GM21367 (cell line): ENCODE measurements around the gene SLC41A1.
"Not testable (repeated sequence)": the region's sequence is repeated elsewhere in the genome, so short reads cannot be mapped to it uniquely, and the experiment has no call there.

Source experiments
- ATAC-seq: cut with Tn5 transposase; IDR thresholded peaks from one replicate; pipeline ENCODE4 v1.9.1; 2021; ENCODE audit not compliant: unreplicated experiment

SLC41A1 gene

GRCh38 chr1:205812878-205813754 lies at the start of gene SLC41A1:
Gene SLC41A1, minus strand, starts transcription at chr1:205813198. Its CDS starts 2,757 bp downstream, at chr1:205810441.
- peak; percentile 78 for ATAC-seq

- no peak for ATAC-seq
Measured at GRCh38 chr1:205861540-205861939, 48.5 kb upstream of the SLC41A1 start.

- ATAC-seq: no peak
Measured at GRCh38 chr1:205858141-205858961, 45.4 kb upstream of the SLC41A1 start.

- ATAC-seq: not testable (repeated sequence)
Measured at GRCh38 chr1:205857501-205857900, 44.5 kb upstream of the SLC41A1 start.

- no peak for ATAC-seq
Measured at GRCh38 chr1:205856433-205856832, 43.4 kb upstream of the SLC41A1 start.

GRCh38 chr1:205852969-205853368 lies 40.0 kb upstream of the SLC41A1 start:
- ATAC-seq: no peak

- no peak for ATAC-seq
Measured at GRCh38 chr1:205851993-205852392, 39.0 kb upstream of the SLC41A1 start.

- ATAC-seq: no peak
Measured at GRCh38 chr1:205849619-205850355, 36.8 kb upstream of the SLC41A1 start, which contains the start of gene PM20D1. Gene PM20D1, minus strand, starts transcription at chr1:205850132. Its CDS starts 60 bp downstream, at chr1:205850072.

GRCh38 chr1:205843036-205843859 lies 30.2 kb upstream of the SLC41A1 start:
- ATAC-seq: no peak

- ATAC-seq: no peak
Measured at GRCh38 chr1:205842229-205842628, 29.2 kb upstream of the SLC41A1 start.

- ATAC-seq: no peak
Measured at GRCh38 chr1:205840146-205840923, 27.3 kb upstream of the SLC41A1 start.

- ATAC-seq: no peak
Measured at GRCh38 chr1:205837382-205837970, 24.5 kb upstream of the SLC41A1 start.

- ATAC-seq: no peak
Measured at GRCh38 chr1:205834751-205835150, 21.8 kb upstream of the SLC41A1 start.

- no peak for ATAC-seq
Measured at GRCh38 chr1:205832326-205832751, 19.3 kb upstream of the SLC41A1 start.

- ATAC-seq: no peak
Measured at GRCh38 chr1:205827623-205828022, 14.6 kb upstream of the SLC41A1 start.

- ATAC-seq: no peak
Measured at GRCh38 chr1:205826995-205827394, 14.0 kb upstream of the SLC41A1 start.

GRCh38 chr1:205826016-205826806 lies 13.2 kb upstream of the SLC41A1 start:
- no peak for ATAC-seq

- no peak for ATAC-seq
Measured at GRCh38 chr1:205824180-205824579, 11.2 kb upstream of the SLC41A1 start.
